HG02759 (cell line): ENCODE results near the gene WNT4.
"Not testable (repeated sequence)": the region's sequence is repeated elsewhere in the genome, so short reads cannot be mapped to it uniquely, and the experiment has no call there.

Source experiments
- ATAC-seq: cut with Tn5 transposase; IDR thresholded peaks from one replicate; pipeline ENCODE4 v1.9.1; 2021; ENCODE audit warnings: mild to moderate bottlenecking, moderate library complexity; ENCODE audit not compliant: unreplicated experiment

The WNT4 gene

DNA sequence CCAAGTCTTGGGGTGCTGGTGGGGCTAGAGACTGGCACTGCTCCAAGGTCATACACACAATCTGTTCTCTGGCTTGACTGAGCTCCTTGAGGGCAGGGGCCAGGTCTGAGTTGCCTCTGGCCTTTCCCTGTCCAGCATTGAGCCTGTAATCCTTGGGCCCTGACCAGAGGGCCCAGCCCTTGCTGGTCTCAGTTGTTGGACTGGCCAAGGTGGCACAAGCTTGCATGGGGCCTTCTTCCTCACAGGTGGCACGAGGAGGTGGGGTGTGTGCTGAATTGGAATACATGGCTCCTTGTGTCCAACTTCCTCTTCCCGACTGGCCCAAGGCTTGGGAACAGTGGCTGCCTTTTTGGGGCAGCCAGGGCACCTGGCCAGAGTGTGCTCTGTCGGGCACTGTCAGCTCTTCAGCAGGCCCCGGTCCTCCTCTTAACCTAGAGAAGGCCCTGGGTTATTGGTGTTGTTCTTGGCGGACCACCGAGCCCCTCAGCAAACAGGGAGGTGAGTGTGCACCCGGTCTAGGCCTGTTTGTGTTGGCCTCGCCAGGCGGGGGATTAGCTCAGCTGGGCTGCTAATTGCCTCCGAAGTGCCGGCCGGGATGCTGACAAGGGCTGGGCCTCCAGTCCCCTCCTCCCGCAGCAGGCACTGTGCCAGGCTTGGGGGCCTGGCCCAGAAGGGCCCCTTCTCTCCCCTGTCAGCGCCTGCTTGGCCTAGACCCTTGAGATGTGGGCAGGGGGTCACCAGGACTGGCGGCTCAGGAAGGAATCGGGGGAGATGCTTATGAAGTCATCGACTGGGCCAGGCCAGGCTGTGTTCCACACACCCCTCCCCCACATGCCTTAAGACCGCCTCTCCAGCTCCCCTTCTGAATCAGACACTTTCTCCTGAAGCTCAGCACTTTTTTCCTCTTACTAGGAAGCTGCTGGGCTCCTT lies 28.5 kb downstream of the WNT4 start:
- ATAC-seq, result no peak

DNA sequence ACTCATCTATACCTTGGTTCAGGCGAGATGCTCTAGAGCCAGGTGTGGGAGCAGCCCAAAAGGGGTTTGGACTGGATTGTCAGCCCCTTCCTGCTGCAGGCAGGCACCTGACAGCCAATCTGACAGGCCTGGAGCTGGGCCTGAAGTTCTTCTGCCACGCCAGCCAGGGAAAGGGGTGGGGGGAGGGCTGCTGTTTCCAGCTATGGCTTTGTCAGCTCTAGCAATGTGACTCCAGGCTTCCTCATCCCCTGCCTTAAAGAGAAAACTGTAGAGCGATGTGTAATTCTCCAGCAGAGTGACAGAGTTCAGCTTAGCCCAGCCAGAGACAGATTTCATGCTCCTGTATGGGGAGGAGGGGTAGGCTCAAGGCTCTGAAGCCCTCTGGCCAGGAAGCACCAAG lies 30.3 kb downstream of the WNT4 start:
- no peak for ATAC-seq

GRCh38 chr1:22111620-22112019 lies 31.3 kb downstream of the WNT4 start:
- ATAC-seq, result no peak

GRCh38 chr1:22111115-22111514 lies 31.8 kb downstream of the WNT4 start:
- no peak for ATAC-seq

GRCh38 chr1:22110016-22110415 lies 32.9 kb downstream of the WNT4 start:
- ATAC-seq, result no peak

DNA sequence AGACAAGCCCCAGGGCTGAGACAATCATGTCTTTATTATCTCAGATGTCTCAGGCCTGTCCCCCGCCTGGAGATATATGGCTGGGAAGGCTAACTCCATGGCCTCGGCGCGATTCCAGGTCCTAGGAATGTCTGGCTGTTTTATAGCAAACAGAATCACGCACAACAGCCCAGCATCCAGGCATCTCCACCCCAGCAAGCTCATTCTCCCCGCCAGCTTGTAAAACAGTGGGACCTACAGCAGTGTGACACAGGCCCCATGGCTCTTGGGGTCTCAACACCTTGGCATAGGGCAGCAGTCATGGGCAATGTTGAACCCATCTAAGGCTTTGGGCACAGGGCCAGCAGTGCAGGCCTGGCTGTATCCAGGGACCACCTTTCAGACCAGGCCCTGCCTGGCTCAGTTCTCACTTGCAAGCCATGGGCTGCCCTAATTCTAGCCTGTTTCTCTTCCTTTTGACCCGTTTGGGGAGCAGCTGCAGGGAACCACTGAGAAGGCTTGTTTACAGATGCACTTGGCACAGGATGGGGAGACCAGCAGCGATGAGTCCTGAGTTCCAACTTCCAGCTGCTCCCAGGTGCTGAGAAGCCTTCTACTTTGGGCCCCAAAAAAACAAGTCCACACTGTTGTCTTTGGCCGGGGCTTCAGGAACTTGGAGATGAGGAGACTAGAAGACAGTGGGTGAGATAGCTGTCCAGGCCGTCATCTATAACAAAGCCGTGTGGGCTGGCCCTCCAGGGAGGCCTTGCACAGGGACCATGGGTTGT lies 34.4 kb downstream of the WNT4 start:
- ATAC-seq, result no peak

GRCh38 chr1:22107126-22107525 lies 35.8 kb downstream of the WNT4 start:
- no peak for ATAC-seq

DNA sequence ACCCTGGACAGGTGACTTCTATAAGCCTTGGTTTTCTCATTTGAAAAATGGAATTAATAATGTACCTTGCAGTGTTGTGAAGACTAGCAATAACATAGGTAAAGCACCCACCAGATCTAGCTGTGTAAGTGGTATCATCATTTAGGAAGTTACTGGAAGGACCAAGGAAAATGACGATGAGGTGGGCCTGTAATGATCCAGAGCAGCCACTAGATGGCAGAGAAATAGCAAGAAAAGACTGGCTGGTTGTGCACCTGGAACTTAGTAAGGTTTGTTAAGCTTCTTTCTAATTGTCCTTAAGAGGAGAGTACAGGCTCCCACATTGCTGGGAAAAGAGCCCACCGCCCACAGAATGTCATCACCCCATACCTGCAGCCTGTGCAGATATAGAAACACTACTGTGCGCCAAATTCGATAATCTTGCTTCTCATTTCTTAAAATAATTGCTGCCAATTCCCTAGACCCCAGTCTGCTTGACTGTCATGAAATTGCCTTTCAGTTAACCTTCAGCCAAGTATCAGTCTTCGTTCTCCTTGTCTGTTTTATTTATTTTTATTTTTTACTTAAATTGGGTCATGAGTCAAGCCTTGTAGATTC lies 37.2 kb downstream of the WNT4 start:
- ATAC-seq, result no peak

GRCh38 chr1:22104865-22105437 lies 37.9 kb downstream of the WNT4 start:
- no peak for ATAC-seq

GRCh38 chr1:22104094-22104493 lies 38.8 kb downstream of the WNT4 start:
- no peak for ATAC-seq

GRCh38 chr1:22102746-22103145 lies 40.2 kb downstream of the WNT4 start:
- no peak for ATAC-seq

- no peak for ATAC-seq
Observed at GRCh38 chr1:22101995-22102394, 40.9 kb downstream of the WNT4 start.

GRCh38 chr1:22101199-22101598 lies 41.7 kb downstream of the WNT4 start:
- no peak for ATAC-seq

DNA sequence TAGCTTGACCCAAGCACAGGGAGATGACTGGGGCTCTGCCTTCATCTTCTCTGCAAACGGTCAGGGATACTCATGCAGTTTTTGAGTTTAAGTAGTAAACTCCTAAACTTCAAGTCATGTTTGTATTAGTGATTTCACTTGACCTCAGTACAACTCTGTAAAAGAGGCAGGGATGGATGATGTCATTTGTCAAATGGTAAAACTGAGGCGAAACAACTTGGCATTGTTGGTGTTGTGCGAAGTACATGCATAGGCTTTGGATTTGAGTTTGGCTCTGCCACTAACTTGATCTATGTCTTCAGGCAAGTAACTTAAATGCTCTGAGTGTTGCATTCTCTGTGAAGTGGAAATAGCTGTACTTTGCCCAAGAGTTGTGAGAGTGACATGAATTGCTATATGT lies 42.7 kb downstream of the WNT4 start:
- no peak for ATAC-seq

DNA sequence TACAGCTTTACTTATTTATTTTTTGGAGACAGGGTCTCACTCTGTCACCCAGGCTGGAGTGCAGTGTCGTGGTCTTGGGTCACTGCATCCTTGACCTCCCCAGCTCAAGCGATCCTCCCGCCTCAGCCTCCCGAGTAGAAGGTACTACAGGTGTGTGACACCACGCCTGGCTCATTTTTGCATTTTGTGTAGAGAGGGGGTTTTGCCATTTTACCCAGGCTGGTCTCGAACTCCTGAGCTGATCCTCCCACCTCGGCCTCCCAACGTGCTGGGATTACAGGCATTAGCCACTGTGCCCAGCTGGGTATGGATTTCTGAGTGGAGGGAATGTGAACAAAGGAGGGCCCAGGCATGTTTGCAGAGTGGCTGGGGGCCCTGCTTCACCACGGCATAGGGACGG lies 44.1 kb downstream of the WNT4 start:
- no peak for ATAC-seq

- ATAC-seq, result no peak
Observed at GRCh38 chr1:22096463-22096862, 46.4 kb downstream of the WNT4 start.

GRCh38 chr1:22096036-22096435 lies 46.9 kb downstream of the WNT4 start:
- ATAC-seq, result no peak

- no peak for ATAC-seq
Observed at GRCh38 chr1:22093513-22093912, 49.4 kb downstream of the WNT4 start.

- not testable (repeated sequence) for ATAC-seq
Observed at GRCh38 chr1:22092026-22092768, 50.7 kb downstream of the WNT4 start.

DNA sequence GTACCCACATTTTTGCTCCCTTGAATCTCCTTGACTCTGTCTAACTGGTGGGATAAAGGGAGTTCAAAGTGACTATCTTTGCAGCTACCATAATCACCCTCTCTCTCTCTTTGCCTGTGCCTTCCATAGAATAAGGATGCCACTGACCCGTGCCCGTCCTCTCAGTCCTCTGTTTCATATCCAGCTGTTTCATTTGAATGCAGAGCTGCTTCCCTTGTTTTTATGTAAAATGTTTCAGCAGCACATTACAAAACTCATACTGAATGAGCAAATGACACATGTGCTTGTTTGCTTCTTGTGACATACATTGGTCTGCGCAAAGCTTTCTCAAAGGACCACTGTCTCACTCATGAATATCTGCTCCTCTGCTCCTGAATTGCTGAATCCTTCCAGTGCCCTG lies 52.0 kb downstream of the WNT4 start:
- no peak for ATAC-seq

DNA sequence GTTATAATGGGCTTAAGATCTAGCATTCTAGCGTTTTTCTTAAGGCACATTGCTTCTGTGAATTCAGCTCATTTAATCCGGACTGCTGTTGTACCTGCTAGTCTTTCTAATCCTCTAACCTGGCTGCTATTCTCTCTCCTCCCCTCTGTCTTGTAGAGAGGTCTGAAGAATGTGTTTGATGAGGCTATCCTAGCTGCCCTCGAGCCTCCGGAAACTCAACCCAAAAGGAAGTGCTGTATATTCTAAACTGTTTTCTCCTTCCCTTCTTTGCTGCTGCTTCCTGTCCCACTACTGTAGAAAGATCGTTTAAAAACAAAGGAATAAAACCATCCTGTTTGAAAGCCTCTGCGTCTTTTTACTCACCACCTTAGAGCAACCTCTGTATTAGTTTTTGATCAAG lies 53.1 kb downstream of the WNT4 start:
- ATAC-seq, result no peak
